H9 (cell line): ENCODE measurements around the gene SNRNP25. TPM values are rescaled to one million over a fixed set of nuclear protein-coding genes. Genes with fewer than 3 reads are reported as not detected.

Source experiments
- DNase-seq: peaks from one replicate; pipeline ENCODE4 v3.0.0-alpha.2; 2017
- H2AFZ ChIP-seq: one replicate; pipeline ENCODE4 v1.6.1; 2013; ENCODE audit warnings: mild to moderate bottlenecking, low read length, control low read depth, moderate library complexity
- H2AK5ac ChIP-seq: 2 replicates; pipeline ENCODE4 v1.6.1; 2013; ENCODE audit warnings: low read length, control low read depth, mixed read lengths; ENCODE audit not compliant: insufficient read length
- H2BK120ac ChIP-seq: one replicate; pipeline ENCODE4 v1.6.1; 2013; ENCODE audit warnings: low read depth, mild to moderate bottlenecking, low read length, control low read depth, inconsistent platforms; ENCODE audit not compliant: poor library complexity, severe bottlenecking
- H2BK12ac ChIP-seq: 2 replicates; pipeline ENCODE4 v1.6.1; 2013; ENCODE audit warnings: low read length, control low read depth, mixed read lengths, low read depth; ENCODE audit not compliant: insufficient read length
- H2BK15ac ChIP-seq: 2 replicates; pipeline ENCODE4 v1.6.1; 2013; ENCODE audit warnings: low read depth, low read length, control low read depth
- H2BK20ac ChIP-seq: one replicate; pipeline ENCODE4 v1.6.1; 2013; ENCODE audit warnings: low read depth, mild to moderate bottlenecking, low read length, control low read depth, inconsistent platforms; ENCODE audit not compliant: poor library complexity, severe bottlenecking
- H2BK5ac ChIP-seq: 2 replicates; pipeline ENCODE4 v1.6.1; 2013; ENCODE audit warnings: low read length, control low read depth, mixed read lengths; ENCODE audit not compliant: insufficient read length
- H3K14ac ChIP-seq: 2 replicates; pipeline ENCODE4 v1.6.1; 2013; ENCODE audit warnings: low read length, control low read depth; ENCODE audit not compliant: insufficient read depth
- H3K18ac ChIP-seq: 2 replicates; pipeline ENCODE4 v1.6.1; 2013; ENCODE audit warnings: low read depth, mild to moderate bottlenecking, mixed read lengths, low read length, control low read depth; ENCODE audit not compliant: insufficient read length
- H3K23ac ChIP-seq: 2 replicates; pipeline ENCODE4 v1.6.1; 2013; ENCODE audit warnings: low read length, control low read depth, mixed read lengths, low read depth; ENCODE audit not compliant: insufficient read length
- H3K23me2 ChIP-seq: 2 replicates; pipeline ENCODE4 v1.6.1; 2013; ENCODE audit warnings: low read depth, mild to moderate bottlenecking, mixed read lengths, low read length, control low read depth; ENCODE audit not compliant: insufficient read length, poor library complexity, severe bottlenecking
- H3K27ac ChIP-seq: 2 replicates; pipeline ENCODE4 v1.5.1; 2013; ENCODE audit warnings: low read length, control low read depth, mixed read lengths, low read depth; ENCODE audit not compliant: insufficient read length
- H3K27me3 ChIP-seq: 2 replicates; pipeline ENCODE4 v1.6.1; 2013; ENCODE audit warnings: low read length, control low read depth, inconsistent platforms; ENCODE audit not compliant: insufficient read depth
- H3K4ac ChIP-seq: 2 replicates; pipeline ENCODE4 v1.6.1; 2013; ENCODE audit warnings: low read depth, mild to moderate bottlenecking, control low read depth, inconsistent platforms, low read length, moderate library complexity
- H3K4me1 ChIP-seq: 2 replicates; pipeline ENCODE4 v1.6.1; 2013; ENCODE audit warnings: low read length, control low read depth, inconsistent platforms; ENCODE audit not compliant: insufficient read depth
- H3K4me2 ChIP-seq: 2 replicates; pipeline ENCODE4 v1.6.1; 2013; ENCODE audit warnings: low read length, control low read depth, mixed read lengths; ENCODE audit not compliant: insufficient read length, insufficient read depth
- H3K56ac ChIP-seq: 2 replicates; pipeline ENCODE4 v1.6.1; 2013; ENCODE audit warnings: low read depth, mild to moderate bottlenecking, mixed read lengths, low read length, control low read depth; ENCODE audit not compliant: insufficient read length
- H3K79me1 ChIP-seq: 2 replicates; pipeline ENCODE4 v1.6.1; 2013; ENCODE audit warnings: low read depth, mild to moderate bottlenecking, moderate library complexity, low read length, control low read depth, inconsistent platforms; ENCODE audit not compliant: insufficient read depth, poor library complexity, severe bottlenecking
- H3K79me2 ChIP-seq: 2 replicates; pipeline ENCODE4 v1.6.1; 2013; ENCODE audit warnings: low read length, control low read depth, inconsistent platforms; ENCODE audit not compliant: insufficient read depth
- H3K9ac ChIP-seq: 2 replicates; pipeline ENCODE4 v1.6.1; 2013; ENCODE audit warnings: low read length, control low read depth, mixed read lengths; ENCODE audit not compliant: insufficient read length; ENCODE audit errors: extremely low read depth
- H3K9me3 ChIP-seq: one replicate; pipeline ENCODE4 v1.6.1; 2013; ENCODE audit warnings: low read depth, low read length, inconsistent platforms; ENCODE audit not compliant: control insufficient read depth
- H3T11ph ChIP-seq: one replicate; pipeline ENCODE4 v1.6.1; 2013; ENCODE audit warnings: mild to moderate bottlenecking, low read length, control low read depth, inconsistent platforms
- H4K20me1 ChIP-seq: one replicate; pipeline ENCODE4 v1.6.1; 2013; ENCODE audit not compliant: control insufficient read depth, insufficient read length, insufficient read depth
- H4K5ac ChIP-seq: 2 replicates; pipeline ENCODE4 v1.6.1; 2013; ENCODE audit warnings: low read depth, mild to moderate bottlenecking, mixed read lengths, low read length, control low read depth; ENCODE audit not compliant: insufficient read length
- H4K8ac ChIP-seq: replicated peaks from 2 replicates; pipeline ENCODE4 v1.6.1; 2013; ENCODE audit warnings: low read length, control low read depth, mixed read lengths, low read depth; ENCODE audit not compliant: insufficient read length
- H4K91ac ChIP-seq: 2 replicates; pipeline ENCODE4 v1.6.1; 2013; ENCODE audit warnings: low read depth, mild to moderate bottlenecking, moderate library complexity, mixed read lengths, low read length, control low read depth; ENCODE audit not compliant: insufficient read length
- H3K27ac Mint-ChIP-seq, 3 experiments: 2 replicates in 2 of 3; 3 replicates in 1 of 3; pipeline ENCODE4 v1.8.0; 2020 to 2021; ENCODE audit warnings: mixed read lengths in 3 of 3, mild to moderate bottlenecking in 1 of 3, moderate library complexity in 1 of 3
- H3K27me3 Mint-ChIP-seq: 2 replicates; pipeline ENCODE4 v1.8.0; 2021; ENCODE audit warnings: low read depth, mild to moderate bottlenecking, moderate library complexity, mixed read lengths
- H3K36me3 Mint-ChIP-seq, 3 experiments: 2 replicates in 2 of 3; 3 replicates in 1 of 3; pipeline ENCODE4 v1.8.0; 2020 to 2021; ENCODE audit warnings: low read depth in 3 of 3, mixed read lengths in 3 of 3; ENCODE audit not compliant: insufficient read depth in 1 of 3
- H3K4me1 Mint-ChIP-seq, 2 experiments: 2 replicates each; pipeline ENCODE4 v1.8.0; 2020; ENCODE audit warnings: mixed read lengths in 2 of 2
- H3K4me3 Mint-ChIP-seq, 2 experiments: 2 replicates in 1 of 2; 3 replicates in 1 of 2; pipeline ENCODE4 v1.8.0; 2020 to 2021; ENCODE audit warnings: mild to moderate bottlenecking in 2 of 2, mixed read lengths in 2 of 2, moderate library complexity in 1 of 2
- H3K9me3 Mint-ChIP-seq, 2 experiments: 2 replicates in 1 of 2; 3 replicates in 1 of 2; pipeline ENCODE4 v1.8.0; 2020; ENCODE audit warnings: mild to moderate bottlenecking in 2 of 2, mixed read lengths in 2 of 2, moderate library complexity in 1 of 2
- CTCF ChIP-seq: fragments of 200-600 bp; sonication (generic); conservative IDR thresholded peaks from 3 replicates; pipeline ENCODE4 v1.8.0; 2021; ENCODE audit warnings: antibody characterized with exemption, mild to moderate bottlenecking
- WGBS: extraction: QIAGEN DNeasy Blood & Tissue Kit; methylation state at CpG from one replicate; pipeline ENCODE4 v1.1.7; 2013; ENCODE audit warnings: missing lambda C conversion rate, low lambda C conversion rate, mixed read lengths; ENCODE audit not compliant: insufficient read length; ENCODE audit errors: extremely low coverage; 5-methylcytosine and 5-hydroxymethylcytosine counted together
- total RNA-seq: library from RNA; stranded (reverse); gene quantifications from 2 replicates; pipeline ENCODE4 v1.2.1, GENCODE V29; 2021

Gene SNRNP25
- total RNA-seq, 1 experiment from 2014 or later, result 78.5 TPM

DNA sequence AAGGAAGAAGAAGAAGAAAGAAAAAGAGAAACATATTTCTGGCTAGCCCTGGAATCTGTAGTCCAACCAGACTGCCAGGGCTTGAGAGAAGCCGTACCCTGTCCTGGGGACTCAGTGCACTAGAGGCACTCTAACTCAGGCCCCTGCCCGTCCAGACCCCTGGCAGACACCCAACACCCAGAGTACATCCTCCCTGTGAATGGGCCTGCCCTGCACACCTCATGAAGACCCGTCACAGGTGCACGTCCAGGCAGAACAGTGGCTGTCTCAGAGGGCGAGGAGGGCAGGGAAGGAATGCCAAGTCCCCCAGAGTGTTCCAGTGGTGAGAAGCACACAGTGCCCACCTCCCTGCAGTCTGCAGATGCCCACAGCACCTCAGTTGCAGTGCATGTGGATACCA is 47.4 kb downstream of the SNRNP25 start:
- H3K14ac ChIP-seq, result no peak overlapping the region; the same call in 1 of the 2 replicates

More for the DNA sequence above, 47.4 kb downstream of the SNRNP25 start:
- Histone ChIP-seq H3K4ac (no peak overlapping the region), H4K5ac (no peak overlapping the region), H3K23ac (no peak overlapping the region), H3K4me2 (no peak overlapping the region), H3K56ac (no peak overlapping the region), H4K20me1 (no peaks in the 10 kb centered on the region), H3K18ac (no peak overlapping the region), H2BK12ac (no peak overlapping the region), H2BK15ac (no peak overlapping the region), H3K79me1 (no peaks in the 10 kb centered on the region), H3K9ac (no peak overlapping the region), H4K91ac (no peak overlapping the region), H2AK5ac (no peak overlapping the region), H2BK20ac (no peak overlapping the region), H3K79me2 (no peaks in the 10 kb centered on the region), H3K9me3 (no peaks in the 10 kb centered on the region), H3K4me1 (no peaks in the 10 kb centered on the region), H4K8ac (no peak overlapping the region), H3K27me3 (no peaks in the 10 kb centered on the region), H2BK120ac (no peak overlapping the region), H2AFZ (no peak overlapping the region), H3K23me2 (no peaks in the 10 kb centered on the region), H3T11ph (no peak overlapping the region), H3K27ac (no peak overlapping the region), H2BK5ac (no peak overlapping the region)
- Mint-ChIP-seq H3K27ac (peak overlapping the region in 1 of 3 experiments; percentile 68; a peak in 2 of 7 replicates), H3K9me3 (no peaks in the 10 kb centered on the region; a peak in 1 of 5 replicates), H3K27me3 (no peaks in the 10 kb centered on the region), H3K36me3 (peaks cover 2 to 31% (median 5%) of the 10 kb centered on the region in 3 experiments; a peak in 3 of 7 replicates), H3K4me1 (no peaks in the 10 kb centered on the region), H3K4me3 (no peak overlapping the region)
- WGBS, result no CpG with 5 or more reads among the region's 5 CpGs
- no peak for DNase-seq
- TF ChIP-seq CTCF, result no peak
